ENCODE data around the gene CORO2B. TPM values are rescaled to one million over a fixed set of nuclear protein-coding genes. Genes with fewer than 3 reads are reported as not detected.

CORO2B gene
- polyA plus RNA-seq, 1 donor from 2014 or later, result 15.1 TPM

DNA sequence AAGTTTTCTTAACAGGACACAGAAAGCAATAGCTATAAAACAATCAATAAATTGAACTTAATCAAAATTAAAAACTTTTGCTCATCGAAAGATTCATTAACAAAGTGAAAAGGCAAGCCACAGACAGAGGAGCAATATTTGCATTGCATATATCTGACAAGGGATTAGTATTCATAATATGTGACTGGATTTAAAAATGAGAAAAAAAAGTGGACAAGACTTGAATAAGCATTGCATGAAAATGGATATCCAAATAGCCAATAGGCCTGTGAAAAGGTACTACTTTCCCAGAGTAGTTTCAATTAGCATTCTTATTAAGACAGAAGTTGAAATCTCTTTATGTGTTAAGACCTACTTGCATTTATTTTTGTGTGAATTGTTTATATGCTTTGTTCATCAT lies 84.7 kb downstream of the CORO2B start:
- Histone ChIP-seq H3K9me2 (ENCODE audit: insufficient read depth, low read length) (no peaks in the 10 kb centered on the region), H3K9me3 (ENCODE audit: low read length) (no peaks in the 10 kb centered on the region), H3K4me3 (ENCODE audit: low read length) (no peak overlapping the region), H3K36me3 (ENCODE audit: insufficient read depth, low read length) (no peaks in the 10 kb centered on the region), H3K79me2 (replicated peaks; ENCODE audit: insufficient read depth, low read length) (no peaks in the 10 kb centered on the region), H2AFZ (ENCODE audit: low read depth, low read length) (no peak overlapping the region), H3K27me3 (ENCODE audit: insufficient read depth, low read depth, low read length) (no peaks in the 10 kb centered on the region), H3F3A (ENCODE audit: insufficient read depth, low read length, poor library complexity, severe bottlenecking) (no peaks in the 10 kb centered on the region), H3K4me2 (ENCODE audit: low read length) (no peak overlapping the region), H3K27ac (ENCODE audit: low read length) (no peak overlapping the region), H4K20me1 (ENCODE audit: insufficient read depth) (no peaks in the 10 kb centered on the region), H3K9ac (ENCODE audit: low read length) (no peak overlapping the region)
- TF ChIP-seq SMC3 (conservative IDR thresholded peaks at IDR 0.05; ENCODE audit: poor library complexity) (no peak), REST (IDR thresholded peaks at IDR 0.05; ENCODE audit: borderline replicate concordance) (no peak)

DNA sequence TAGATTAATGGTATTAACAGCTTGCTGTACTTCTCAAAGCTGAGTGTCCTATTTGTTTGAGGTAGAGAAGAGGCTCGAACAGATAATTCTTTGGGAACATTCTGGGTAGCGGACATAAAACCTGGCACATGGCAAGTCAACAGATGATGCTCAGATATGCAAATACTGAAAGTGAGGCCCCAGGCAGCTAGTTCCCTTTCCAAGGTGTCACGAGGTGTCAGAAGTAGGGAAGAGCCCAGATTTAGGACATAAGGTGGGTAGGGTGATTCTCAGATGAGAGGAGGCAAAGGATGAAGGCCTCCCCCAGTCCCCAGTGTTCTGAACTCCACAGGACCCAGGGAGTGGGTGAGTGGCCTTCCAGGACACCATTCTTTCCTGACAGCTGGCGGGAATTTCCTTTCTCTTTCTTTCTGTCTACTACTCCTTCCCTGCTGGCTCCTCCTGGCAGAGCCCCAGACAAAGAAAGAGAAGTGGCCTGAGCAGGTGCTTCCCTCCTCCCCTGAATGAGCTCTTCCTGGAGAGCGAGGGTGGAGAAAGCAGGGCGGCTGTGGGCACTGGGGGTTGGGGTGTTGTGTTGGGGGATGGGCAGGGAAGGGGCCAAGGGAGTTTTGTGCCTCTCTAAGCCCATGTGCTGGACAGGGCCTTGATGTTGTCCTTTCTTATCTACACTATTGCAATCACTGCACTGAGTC lies 87.5 kb downstream of the CORO2B start:
- H3K9me2 ChIP-seq (ENCODE audit: insufficient read depth, low read length), result no peaks in the 10 kb centered on the region
- H3K9ac ChIP-seq (ENCODE audit: low read length), result no peak overlapping the region
- no peak overlapping the region for H3K4me2 ChIP-seq (ENCODE audit: low read length)
- no peaks in the 10 kb centered on the region for H3K36me3 ChIP-seq (ENCODE audit: insufficient read depth, low read length)
- H3K4me3 ChIP-seq (ENCODE audit: low read length), result no peak overlapping the region
- no peaks in the 10 kb centered on the region for H3K9me3 ChIP-seq (ENCODE audit: low read length)
- H2AFZ ChIP-seq (ENCODE audit: low read depth, low read length), result no peak overlapping the region
- TF ChIP-seq CTCF (IDR thresholded peaks at IDR 0.05; ENCODE audit: poor library complexity, severe bottlenecking), result no peak
- TF ChIP-seq TAF1 (IDR thresholded peaks at IDR 0.05; ENCODE audit: low read depth), result no peak
- no peak for TF ChIP-seq RAD21 (conservative IDR thresholded peaks at IDR 0.05)
- TF ChIP-seq EZH2 (IDR thresholded peaks at IDR 0.05; ENCODE audit: borderline replicate concordance, insufficient read depth, low read length, poor library complexity, severe bottlenecking), result no peak
- no peak for TF ChIP-seq REST (IDR thresholded peaks at IDR 0.05; ENCODE audit: borderline replicate concordance)
- no peak for TF ChIP-seq MXI1 (conservative IDR thresholded peaks at IDR 0.05; ENCODE audit: poor library complexity, severe bottlenecking)
- no peak for TF ChIP-seq SMC3 (conservative IDR thresholded peaks at IDR 0.05; ENCODE audit: poor library complexity)
- TF ChIP-seq EP300 (conservative IDR thresholded peaks at IDR 0.05; ENCODE audit: poor library complexity, severe bottlenecking), result no peak
- TF ChIP-seq POLR2AphosphoS5 (IDR thresholded peaks at IDR 0.05), result no peak
- H3K27ac ChIP-seq (ENCODE audit: low read length), result no peak overlapping the region
- no peaks in the 10 kb centered on the region for H3F3A ChIP-seq (ENCODE audit: insufficient read depth, low read length, poor library complexity, severe bottlenecking)
- no peaks in the 10 kb centered on the region for H3K79me2 ChIP-seq (replicated peaks; ENCODE audit: insufficient read depth, low read length)
- H4K20me1 ChIP-seq (ENCODE audit: insufficient read depth), result no peaks in the 10 kb centered on the region
- H3K27me3 ChIP-seq (ENCODE audit: insufficient read depth, low read depth, low read length), result no peaks in the 10 kb centered on the region

Data from neural cell (in vitro differentiated cells).